Dendritic cell treated with granulocyte-macrophage colony-stimulating factor and Interleukin-4, amounts not matched to agents 40 ng/mL and 50 ng/mL, for 4 days (primary cell): Measurements from ENCODE around the gene FTO.

Source experiments
- H3K27ac Mint-ChIP-seq: one replicate; pipeline ENCODE4 v1.8.0; 2022; ENCODE audit warnings: mild to moderate bottlenecking, mixed read lengths
- H3K27me3 Mint-ChIP-seq: one replicate; pipeline ENCODE4 v1.8.0; 2022; ENCODE audit warnings: mild to moderate bottlenecking, mixed read lengths
- H3K36me3 Mint-ChIP-seq: one replicate; pipeline ENCODE4 v1.8.0; 2022; ENCODE audit warnings: low read depth, mixed read lengths
- H3K4me1 Mint-ChIP-seq: one replicate; pipeline ENCODE4 v1.8.0; 2022; ENCODE audit warnings: low read depth, mixed read lengths
- H3K4me3 Mint-ChIP-seq: one replicate; pipeline ENCODE4 v1.8.0; 2022; ENCODE audit warnings: mild to moderate bottlenecking, moderate library complexity, mixed read lengths
- H3K9me3 Mint-ChIP-seq: one replicate; pipeline ENCODE4 v1.8.0; 2022; ENCODE audit warnings: mixed read lengths
- intact Hi-C: fragments of 100-400 bp; cut with micrococcal nuclease; formaldehyde crosslinking; loops from one replicate; pipeline ENCODE4 v1.15.0; 2022

The FTO gene

DNA sequence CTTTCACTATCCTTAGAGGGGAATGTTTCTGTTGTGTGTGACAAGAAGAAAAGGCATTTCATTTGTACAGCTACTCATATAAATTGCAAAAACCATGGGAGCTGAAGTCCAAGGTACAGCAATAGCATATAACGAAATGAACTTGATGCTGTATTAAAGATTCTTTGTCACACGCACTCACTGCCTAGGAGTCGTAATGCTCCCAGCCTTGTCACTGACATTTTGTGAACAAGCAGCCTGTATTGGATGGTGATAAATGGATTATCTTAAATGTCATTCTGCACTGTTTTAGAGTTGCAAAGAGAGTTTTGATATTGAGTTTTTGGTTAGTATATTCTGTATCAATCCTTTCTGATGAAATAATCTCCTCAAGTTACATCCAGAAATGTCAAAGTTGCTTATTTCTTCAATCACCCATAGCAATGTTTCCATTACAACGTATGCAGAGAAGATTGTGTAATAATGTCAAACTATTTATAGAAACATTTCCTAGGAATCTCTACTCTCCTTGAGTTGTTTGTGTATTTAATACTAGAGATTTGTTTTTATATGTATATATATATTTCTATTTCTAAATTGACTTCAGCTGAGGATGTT is 270.6 kb downstream of the FTO start:
- no peak overlapping the region for H3K27ac Mint-ChIP-seq
- no peaks in the 10 kb centered on the region for H3K27me3 Mint-ChIP-seq
- no peaks in the 10 kb centered on the region for H3K9me3 Mint-ChIP-seq
- H3K4me3 Mint-ChIP-seq, result no peak overlapping the region
- H3K4me1 Mint-ChIP-seq, result no peaks in the 10 kb centered on the region
- intact Hi-C loops, result no loop called here
- no peaks in the 10 kb centered on the region for H3K36me3 Mint-ChIP-seq

- intact Hi-C loops, result no loop called here
- no peaks in the 10 kb centered on the region for H3K9me3 Mint-ChIP-seq
Measured at GRCh38 chr16:53980675-53981074, 276.7 kb downstream of the FTO start.

GRCh38 chr16:53982631-53983042 is 278.7 kb downstream of the FTO start:
- intact Hi-C loops, result no loop called here
- Mint-ChIP-seq H3K4me3 (no peak overlapping the region), H3K9me3 (no peaks in the 10 kb centered on the region), H3K36me3 (no peaks in the 10 kb centered on the region), H3K27me3 (no peaks in the 10 kb centered on the region), H3K4me1 (no peaks in the 10 kb centered on the region), H3K27ac (no peak overlapping the region)

More at GRCh38 chr16:53980675-53981074, 276.7 kb downstream of the FTO start:
- Mint-ChIP-seq H3K4me3 (no peak overlapping the region), H3K27me3 (no peaks in the 10 kb centered on the region), H3K4me1 (no peaks in the 10 kb centered on the region), H3K36me3 (no peaks in the 10 kb centered on the region), H3K27ac (no peak overlapping the region)

- Mint-ChIP-seq H3K27ac (no peak overlapping the region), H3K36me3 (no peaks in the 10 kb centered on the region), H3K4me3 (no peak overlapping the region), H3K27me3 (no peaks in the 10 kb centered on the region), H3K9me3 (no peaks in the 10 kb centered on the region), H3K4me1 (no peaks in the 10 kb centered on the region)
- intact Hi-C loops, result no loop called here
Measured at GRCh38 chr16:53984936-53985335, 281.0 kb downstream of the FTO start.

DNA sequence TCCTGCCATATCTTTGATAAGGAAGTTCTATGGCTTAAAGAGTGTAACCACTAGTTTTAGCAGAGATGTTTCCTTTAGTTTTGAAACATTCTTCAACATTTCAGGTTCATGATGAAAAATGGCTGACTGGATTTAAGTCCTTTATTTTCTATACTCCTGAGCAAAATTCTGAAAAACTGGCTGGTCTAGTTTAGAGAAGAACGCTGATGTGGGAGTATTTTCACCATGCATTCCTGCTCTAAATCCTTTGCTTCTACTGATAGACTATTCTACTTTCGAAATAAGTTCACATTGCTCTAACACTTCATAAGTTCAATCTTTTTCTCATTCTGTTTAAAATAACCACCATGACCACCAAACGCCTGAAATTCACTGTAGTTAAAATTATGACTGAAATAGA is 281.9 kb downstream of the FTO start:
- Mint-ChIP-seq H3K27me3 (no peaks in the 10 kb centered on the region), H3K9me3 (no peaks in the 10 kb centered on the region), H3K4me3 (no peak overlapping the region), H3K4me1 (peaks cover under 1% of the 10 kb centered on the region), H3K27ac (no peak overlapping the region), H3K36me3 (no peaks in the 10 kb centered on the region)
- intact Hi-C loops, result no loop called here

- no peak overlapping the region for H3K4me3 Mint-ChIP-seq
- H3K27me3 Mint-ChIP-seq, result no peaks in the 10 kb centered on the region
- H3K4me1 Mint-ChIP-seq, result peaks cover 9% of the 10 kb centered on the region
- H3K9me3 Mint-ChIP-seq, result no peaks in the 10 kb centered on the region
- intact Hi-C loops, result no loop called here
- no peaks in the 10 kb centered on the region for H3K36me3 Mint-ChIP-seq
- H3K27ac Mint-ChIP-seq, result no peak overlapping the region
Measured at GRCh38 chr16:53986793-53987192, 282.8 kb downstream of the FTO start.

GRCh38 chr16:53988136-53988535 is 284.2 kb downstream of the FTO start:
- no peaks in the 10 kb centered on the region for H3K9me3 Mint-ChIP-seq
- no peaks in the 10 kb centered on the region for H3K36me3 Mint-ChIP-seq
- no peak overlapping the region for H3K4me3 Mint-ChIP-seq
- intact Hi-C loops, result no loop called here
- no peak overlapping the region for H3K27ac Mint-ChIP-seq
- no peaks in the 10 kb centered on the region for H3K27me3 Mint-ChIP-seq
- peaks cover 16% of the 10 kb centered on the region for H3K4me1 Mint-ChIP-seq

GRCh38 chr16:53989597-53989996 is 285.6 kb downstream of the FTO start:
- Mint-ChIP-seq H3K4me3 (no peak overlapping the region), H3K4me1 (peaks cover 16% of the 10 kb centered on the region), H3K36me3 (no peaks in the 10 kb centered on the region), H3K27me3 (no peaks in the 10 kb centered on the region), H3K27ac (no peak overlapping the region), H3K9me3 (no peaks in the 10 kb centered on the region)
- intact Hi-C loops, result no loop called here

DNA sequence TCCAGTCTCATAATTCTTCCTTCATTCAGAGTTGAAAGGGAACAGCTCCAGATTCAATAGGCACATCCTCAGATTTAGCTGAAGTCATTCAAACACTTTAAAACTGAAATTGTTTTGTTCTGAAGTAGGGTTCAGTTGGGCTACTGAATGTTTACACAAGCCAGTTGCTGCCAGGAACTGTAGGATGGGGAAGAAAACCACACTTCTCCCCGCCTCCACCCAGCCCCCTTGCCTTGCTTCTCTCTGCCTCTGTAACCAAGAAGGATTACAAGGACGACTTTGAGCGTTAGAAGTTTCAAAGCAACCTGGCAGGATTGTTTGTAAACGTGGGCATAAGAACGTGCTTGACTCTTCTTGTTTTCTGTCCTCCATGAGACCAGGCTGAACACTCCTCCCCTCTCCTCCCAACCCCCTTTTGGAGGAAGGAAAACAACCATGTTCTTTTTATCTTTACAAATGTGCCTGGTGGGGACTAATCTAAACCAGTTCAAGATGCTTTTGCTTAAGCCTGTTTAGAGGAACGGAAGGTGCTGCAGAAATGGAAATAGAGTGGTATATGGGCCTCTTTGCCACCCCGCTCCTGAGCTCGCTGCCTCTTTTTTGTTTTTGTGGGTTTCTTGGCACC is 287.9 kb downstream of the FTO start:
- no peaks in the 10 kb centered on the region for H3K36me3 Mint-ChIP-seq
- no peak overlapping the region for H3K27ac Mint-ChIP-seq
- H3K4me3 Mint-ChIP-seq, result no peak overlapping the region
- intact Hi-C loops, result no loop called here
- no peaks in the 10 kb centered on the region for H3K27me3 Mint-ChIP-seq
- peaks cover 9% of the 10 kb centered on the region for H3K9me3 Mint-ChIP-seq
- H3K4me1 Mint-ChIP-seq, result peaks cover 16% of the 10 kb centered on the region

DNA sequence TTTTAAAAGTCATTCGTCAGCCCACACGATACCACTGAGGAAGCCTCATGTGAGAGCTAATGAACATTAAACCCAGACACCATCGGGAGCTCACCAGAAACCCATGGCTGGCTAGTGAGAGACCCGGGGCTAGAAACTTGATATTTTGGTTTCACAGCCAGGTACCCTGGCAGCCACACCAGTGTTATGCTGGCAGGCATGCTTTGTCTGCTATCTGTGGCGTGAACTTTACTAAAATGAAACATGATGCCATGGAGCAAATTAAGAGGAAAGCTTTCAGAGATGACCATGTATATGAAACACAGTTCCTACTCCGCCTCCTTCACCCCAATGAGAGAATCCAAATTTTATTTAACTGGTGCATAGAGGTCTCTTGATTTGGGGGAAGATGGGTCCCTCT is 291.4 kb downstream of the FTO start:
- intact Hi-C loops, result no loop called here
- Mint-ChIP-seq H3K4me1 (peaks cover 16% of the 10 kb centered on the region), H3K27me3 (no peaks in the 10 kb centered on the region), H3K9me3 (peaks cover 14% of the 10 kb centered on the region), H3K27ac (no peak overlapping the region), H3K36me3 (no peaks in the 10 kb centered on the region), H3K4me3 (no peak overlapping the region)

DNA sequence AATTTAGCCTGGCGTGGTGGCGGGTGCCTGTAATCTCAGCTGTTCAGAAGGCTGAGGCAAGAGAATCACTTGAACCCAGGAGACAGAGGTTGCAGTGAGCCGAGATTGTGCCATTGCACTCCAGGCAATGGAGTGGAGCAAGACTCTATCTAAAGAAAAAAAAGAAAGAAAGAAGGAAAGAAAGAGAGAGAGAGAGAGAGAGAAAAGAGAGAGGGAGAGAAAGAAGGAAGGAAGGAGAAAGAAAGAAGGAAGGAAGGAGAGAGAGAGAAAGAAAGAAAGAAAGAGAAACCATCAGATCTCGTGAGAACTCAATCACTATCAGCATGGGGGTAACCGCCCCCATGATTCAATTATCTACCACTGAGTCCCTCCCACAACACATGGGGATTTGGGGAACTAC is 293.0 kb downstream of the FTO start:
- intact Hi-C loops, result no loop called here
- H3K9me3 Mint-ChIP-seq, result peaks cover 14% of the 10 kb centered on the region
- H3K4me3 Mint-ChIP-seq, result no peak overlapping the region
- H3K27me3 Mint-ChIP-seq, result no peaks in the 10 kb centered on the region
- no peaks in the 10 kb centered on the region for H3K36me3 Mint-ChIP-seq
- peaks cover 5% of the 10 kb centered on the region for H3K4me1 Mint-ChIP-seq
- H3K27ac Mint-ChIP-seq, result no peak overlapping the region

DNA sequence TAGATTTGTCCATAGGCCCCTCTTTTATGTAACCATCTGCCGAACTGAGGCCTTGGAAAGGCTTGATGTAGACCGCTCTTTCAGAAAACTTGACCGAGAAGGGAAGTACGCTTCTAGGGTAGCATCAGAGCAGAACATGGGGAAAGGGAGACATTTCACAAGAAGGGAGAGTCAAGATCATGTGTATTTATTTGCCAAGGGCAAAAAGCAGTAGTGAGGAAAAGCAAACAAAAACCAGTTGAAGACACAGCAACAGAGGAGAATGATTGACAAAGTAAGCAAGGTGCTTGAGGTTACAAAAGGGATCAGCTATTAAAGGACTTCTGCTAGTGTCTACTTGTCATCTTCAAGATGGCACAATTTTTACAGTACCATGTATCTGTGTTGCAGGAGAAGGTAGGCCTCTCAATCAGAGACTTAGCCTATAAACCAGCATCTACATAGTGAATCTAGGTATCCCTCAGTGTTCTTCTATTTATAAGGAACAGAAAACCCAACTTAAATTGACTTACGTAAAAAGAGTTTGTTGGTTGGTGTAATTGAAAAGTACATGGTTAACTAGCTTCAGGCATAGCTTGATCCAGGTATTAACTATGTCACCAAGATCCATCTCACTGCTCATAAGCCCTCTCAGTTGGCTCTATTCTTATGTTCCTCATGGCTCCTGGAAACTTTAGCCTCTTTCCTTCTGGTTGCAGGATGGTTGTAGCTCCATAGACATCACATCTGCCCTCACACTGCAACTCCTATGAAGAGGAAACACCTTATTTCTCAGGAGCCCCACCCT is 294.3 kb downstream of the FTO start:
- intact Hi-C loops, result no loop called here
- H3K9me3 Mint-ChIP-seq, result peaks cover 14% of the 10 kb centered on the region
- no peaks in the 10 kb centered on the region for H3K4me1 Mint-ChIP-seq
- H3K27ac Mint-ChIP-seq, result no peak overlapping the region
- H3K27me3 Mint-ChIP-seq, result no peaks in the 10 kb centered on the region
- H3K36me3 Mint-ChIP-seq, result no peaks in the 10 kb centered on the region
- no peak overlapping the region for H3K4me3 Mint-ChIP-seq

GRCh38 chr16:53998966-53999522 is 295.1 kb downstream of the FTO start:
- H3K9me3 Mint-ChIP-seq, result peaks cover 14% of the 10 kb centered on the region
- no peaks in the 10 kb centered on the region for H3K36me3 Mint-ChIP-seq
- no peak overlapping the region for H3K27ac Mint-ChIP-seq
- H3K27me3 Mint-ChIP-seq, result no peaks in the 10 kb centered on the region
- no peaks in the 10 kb centered on the region for H3K4me1 Mint-ChIP-seq
- H3K4me3 Mint-ChIP-seq, result no peak overlapping the region
- intact Hi-C loops, result no loop called here

GRCh38 chr16:53999841-54000240 is 295.9 kb downstream of the FTO start:
- Mint-ChIP-seq H3K4me1 (no peaks in the 10 kb centered on the region), H3K27me3 (no peaks in the 10 kb centered on the region), H3K9me3 (peaks cover 14% of the 10 kb centered on the region), H3K27ac (no peak overlapping the region), H3K36me3 (no peaks in the 10 kb centered on the region), H3K4me3 (no peak overlapping the region)
- intact Hi-C loops, result no loop called here
